Measurements from ENCODE around the gene KBTBD8. TPM values are rescaled to one million over a fixed set of nuclear protein-coding genes. Genes with fewer than 3 reads are reported as not detected.
A peak's percentile ranks its signal among the peaks of the same experiment; 100 is the strongest.

KBTBD8 gene
- total and polyA plus RNA-seq, 2 of the 8 experiments (the other 6 are each of a cell fraction or from before 2014, with no cell fraction given) = 3.2 to 23.9 TPM

DNA sequence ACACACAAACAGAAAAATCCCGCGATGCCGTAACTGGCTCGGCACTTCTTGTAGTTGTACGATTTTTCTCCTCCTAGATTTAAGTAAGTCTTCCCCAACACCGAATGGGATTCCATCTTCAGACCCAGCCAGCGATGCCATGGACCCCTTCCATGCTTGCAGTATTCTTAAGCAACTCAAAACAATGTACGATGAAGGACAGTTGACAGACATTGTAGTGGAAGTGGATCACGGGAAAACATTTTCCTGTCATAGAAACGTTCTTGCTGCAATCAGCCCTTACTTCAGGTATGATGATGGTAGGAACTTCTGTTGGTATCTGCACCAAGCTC is 763 bp downstream of the KBTBD8 start:
- no peak for FAIRE-seq
- no peaks in the 10 kb centered on the region; a peak in 2 of 7 replicates for H3K4me1 ChIP-seq (replicated peaks in 1 of 4; ENCODE audit: control insufficient read depth in 3 of 4, insufficient read depth in 4 of 4, low read length in 3 of 4)
- peak; percentile 17 for TF ChIP-seq ASH2L (IDR thresholded peaks at IDR 0.05; ENCODE audit: low read length)
- TF ChIP-seq POLR2A (IDR thresholded peaks at IDR 0.05; ENCODE audit: control extremely low read depth in 1 of 2, low read depth in 2 of 2, low read length in 2 of 2) = no peak
- H2BK15ac ChIP-seq (ENCODE audit: low read length) = no peak overlapping the region
- no peak overlapping the region for H4K5ac ChIP-seq (ENCODE audit: insufficient read length, low read depth, low read length)
- H2AFZ ChIP-seq (ENCODE audit: low read length) = 0 out of 2 replicates have a peak overlapping the region, but pooled peaks have one; percentile 8
- peaks cover 0 to 3% of the 10 kb centered on the region in 2 experiments for H4K20me1 ChIP-seq (replicated peaks in 1 of 2; ENCODE audit: control insufficient read depth in 1 of 2, insufficient read depth in 2 of 2, low read length in 2 of 2)
- no peak overlapping the region for H3K14ac ChIP-seq (ENCODE audit: insufficient read length)
- H3K56ac ChIP-seq (replicated peaks; ENCODE audit: insufficient read length, low read depth, low read length) = no peak overlapping the region
- peak overlapping the region; percentile 72 to 99 for H3K4me2 ChIP-seq (ENCODE audit: insufficient read depth in 1 of 2, low read depth in 2 of 2, low read length in 2 of 2)
- H2BK12ac ChIP-seq (ENCODE audit: low read depth, low read length) = no peak overlapping the region
- H3K4ac ChIP-seq (replicated peaks; ENCODE audit: insufficient read length, low read depth, low read length) = no peak overlapping the region
- peaks cover 0 to 20% of the 10 kb centered on the region in 2 experiments; a peak in 2 of 4 replicates for H3K79me2 ChIP-seq (ENCODE audit: control insufficient read depth in 1 of 2, insufficient read depth in 2 of 2, low read length in 2 of 2)
- no peak overlapping the region for H3K23ac ChIP-seq (ENCODE audit: insufficient read length)
- H2BK20ac ChIP-seq (ENCODE audit: low read length) = no peak overlapping the region
- 0 out of 2 replicates have a peak overlapping the region, but pooled peaks have one; percentile 13 for H3K18ac ChIP-seq (ENCODE audit: extremely low read depth, low read length)
- no peak overlapping the region for H3K27ac ChIP-seq (ENCODE audit: low read depth, low read length)
- DNase-seq (ENCODE audit: low read depth in 1 of 2, low spot score in 2 of 2) = no peak
- POLR2A ChIA-PET (ENCODE audit: partially characterized antibody) = interaction anchor here (2.2 kb wide), 1 partner anchor 10 kb away, joined by 18 read pairs; no protein-coding TSS in a partner anchor
- no peak overlapping the region for H4K91ac ChIP-seq (replicated peaks; ENCODE audit: insufficient read length, low read length)
- H3K27me3 ChIP-seq (replicated peaks in 1 of 4; ENCODE audit: control insufficient read depth in 3 of 4, extremely low read depth in 1 of 4, insufficient read depth in 3 of 4, low read length in 3 of 4) = peaks cover 0 to 3% (median 0%) of the 10 kb centered on the region in 4 experiments; a peak in 2 of 7 replicates
- H2BK120ac ChIP-seq (replicated peaks; ENCODE audit: low read depth, low read length) = no peak overlapping the region
- peak overlapping the region; percentile 74 to 88 (median 82) for H3K4me3 ChIP-seq (ENCODE audit: extremely low read depth in 1 of 4, insufficient read depth in 2 of 4, low read depth in 3 of 4, low read length in 4 of 4)
- H3K23me2 ChIP-seq (ENCODE audit: low read depth, low read length) = peaks cover 5% of the 10 kb centered on the region
- H2BK5ac ChIP-seq (ENCODE audit: low read depth, low read length) = no peak overlapping the region
- peaks cover 0 to 10% (median 4%) of the 10 kb centered on the region in 4 experiments; a peak in 5 of 8 replicates for H3K36me3 ChIP-seq (ENCODE audit: control insufficient read depth in 2 of 4, insufficient read depth in 4 of 4, low read length in 3 of 4)
- CTCF ChIA-PET (ENCODE audit: partially characterized antibody) = interaction anchor here (1.0 to 4.0 kb wide), 4 partner anchors 9 to 36 kb away, joined by 3 to 15 read pairs (median 6); no protein-coding TSS in a partner anchor
- H3K9me3 ChIP-seq (ENCODE audit: insufficient read depth in 2 of 2, low read depth in 1 of 2, low read length in 1 of 2) = no peaks in the 10 kb centered on the region
- peaks cover 3% of the 10 kb centered on the region; the same call in 1 of the 2 replicates for H3K79me1 ChIP-seq (ENCODE audit: low read depth, low read length)
- WGBS, 2 experiments (ENCODE audit: extremely low coverage in 1 of 2, insufficient coverage in 1 of 2, insufficient read length in 1 of 2, insufficient replicate concordance in 2 of 2, low coverage in 1 of 2, low lambda C conversion rate in 2 of 2, missing lambda C conversion rate in 1 of 2) = 18% methylated on average over 10 of the region's 10 CpGs; no CpG with 5 or more reads in 1 of the 2 experiments
- no peak overlapping the region for H4K8ac ChIP-seq (ENCODE audit: extremely low read depth, insufficient read depth, low read length)
- peak overlapping the region; percentile 78; the same call in 1 of the 2 replicates for H2AK5ac ChIP-seq (ENCODE audit: low read depth, low read length)
- peak overlapping the region in 2 of 4 experiments; percentile 26 to 50; a peak in 4 of 7 replicates for H3K9ac ChIP-seq (replicated peaks in 1 of 4; ENCODE audit: extremely low read depth in 1 of 4, low read depth in 3 of 4, low read length in 3 of 4)
